ENCODE results near the gene FSD1L.
"Not testable (repeated sequence)": the region's sequence is repeated elsewhere in the genome, so short reads cannot be mapped to it uniquely, and the experiment has no call there.

DNA sequence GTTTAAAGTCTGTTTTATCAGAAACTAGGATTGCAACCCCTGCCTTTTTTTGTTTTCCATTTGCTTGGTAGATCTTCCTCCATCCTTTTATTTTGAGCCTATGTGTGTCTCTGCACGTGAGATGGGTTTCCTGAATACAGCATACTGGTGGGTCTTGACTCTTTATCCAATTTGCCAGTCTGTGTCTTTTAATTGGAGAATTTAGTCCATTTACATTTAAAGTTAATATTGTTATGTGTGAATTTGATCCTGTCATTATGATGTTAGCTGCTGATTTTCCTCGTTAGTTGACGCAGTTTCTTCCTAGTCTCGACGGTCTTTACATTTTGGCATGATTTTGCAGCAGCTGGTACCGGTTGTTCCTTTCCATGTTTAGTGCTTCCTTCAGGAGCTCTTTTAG is 132.1 kb downstream of the FSD1L start:
- TF ChIP-seq, protein P1, sequence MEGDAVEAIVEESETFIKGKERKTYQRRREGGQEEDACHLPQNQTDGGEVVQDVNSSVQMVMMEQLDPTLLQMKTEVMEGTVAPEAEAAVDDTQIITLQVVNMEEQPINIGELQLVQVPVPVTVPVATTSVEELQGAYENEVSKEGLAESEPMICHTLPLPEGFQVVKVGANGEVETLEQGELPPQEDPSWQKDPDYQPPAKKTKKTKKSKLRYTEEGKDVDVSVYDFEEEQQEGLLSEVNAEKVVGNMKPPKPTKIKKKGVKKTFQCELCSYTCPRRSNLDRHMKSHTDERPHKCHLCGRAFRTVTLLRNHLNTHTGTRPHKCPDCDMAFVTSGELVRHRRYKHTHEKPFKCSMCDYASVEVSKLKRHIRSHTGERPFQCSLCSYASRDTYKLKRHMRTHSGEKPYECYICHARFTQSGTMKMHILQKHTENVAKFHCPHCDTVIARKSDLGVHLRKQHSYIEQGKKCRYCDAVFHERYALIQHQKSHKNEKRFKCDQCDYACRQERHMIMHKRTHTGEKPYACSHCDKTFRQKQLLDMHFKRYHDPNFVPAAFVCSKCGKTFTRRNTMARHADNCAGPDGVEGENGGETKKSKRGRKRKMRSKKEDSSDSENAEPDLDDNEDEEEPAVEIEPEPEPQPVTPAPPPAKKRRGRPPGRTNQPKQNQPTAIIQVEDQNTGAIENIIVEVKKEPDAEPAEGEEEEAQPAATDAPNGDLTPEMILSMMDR (IDR thresholded peaks at IDR 0.05) = not testable (repeated sequence)
- TF ChIP-seq EZH2phosphoT487, EZH2 (IDR thresholded peaks at IDR 0.05): not testable (repeated sequence)

All from neural progenitor cell (in vitro differentiated cells).